HG02798 (cell line): Measurements from ENCODE around the gene OR12D3.
"Not testable (repeated sequence)": the region's sequence is repeated elsewhere in the genome, so short reads cannot be mapped to it uniquely, and the experiment has no call there.

Source experiments
- ATAC-seq: cut with Tn5 transposase; IDR thresholded peaks from one replicate; pipeline ENCODE4 v1.9.1; 2021; ENCODE audit warnings: mild to moderate bottlenecking; ENCODE audit not compliant: unreplicated experiment, poor library complexity

The OR12D3 gene, protein sequence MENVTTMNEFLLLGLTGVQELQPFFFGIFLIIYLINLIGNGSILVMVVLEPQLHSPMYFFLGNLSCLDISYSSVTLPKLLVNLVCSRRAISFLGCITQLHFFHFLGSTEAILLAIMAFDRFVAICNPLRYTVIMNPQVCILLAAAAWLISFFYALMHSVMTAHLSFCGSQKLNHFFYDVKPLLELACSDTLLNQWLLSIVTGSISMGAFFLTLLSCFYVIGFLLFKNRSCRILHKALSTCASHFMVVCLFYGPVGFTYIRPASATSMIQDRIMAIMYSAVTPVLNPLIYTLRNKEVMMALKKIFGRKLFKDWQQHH

DNA sequence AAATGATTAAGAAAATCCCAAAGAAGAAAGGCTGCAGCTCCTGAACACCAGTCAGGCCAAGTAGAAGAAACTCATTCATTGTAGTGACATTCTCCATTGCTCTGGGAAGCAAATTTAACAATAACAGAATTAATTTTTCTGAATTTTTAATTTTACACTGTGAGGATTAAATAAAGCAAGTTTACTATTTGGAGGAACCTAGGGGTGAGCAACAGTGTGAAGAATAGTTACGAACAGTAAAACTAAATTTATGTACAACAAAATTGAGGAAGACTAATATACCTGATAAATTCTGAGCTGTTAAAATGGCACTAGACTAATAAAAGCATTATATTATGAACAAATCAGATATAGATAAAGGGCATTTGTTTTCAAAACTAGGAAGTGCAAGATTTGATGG is at the start of gene OR12D3:
TSS of gene OR12D3 (minus strand) at position 101 of the 400 bp plus-strand sequence. CDS start at position 97, 4 bp downstream.
- ATAC-seq, result no peak

DNA sequence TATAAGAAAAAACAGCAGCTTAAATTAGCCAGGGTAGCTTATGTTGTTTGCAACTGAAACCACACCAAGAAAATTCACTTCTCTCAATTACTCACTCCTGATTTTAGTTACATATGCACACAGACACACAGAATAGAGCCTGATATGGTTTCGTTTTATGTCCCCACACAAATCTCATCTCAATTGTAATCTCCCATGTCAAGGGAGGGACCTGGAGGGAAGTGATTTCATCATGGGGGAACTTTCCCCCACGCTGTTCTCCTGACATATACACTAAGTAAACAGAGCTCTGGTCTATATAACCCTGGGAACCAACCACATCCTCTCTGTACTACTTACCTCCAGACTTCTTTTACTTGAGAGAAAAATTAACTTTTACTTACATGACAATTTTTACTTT is 49.5 kb upstream of the OR12D3 start:
- ATAC-seq, result no peak

DNA sequence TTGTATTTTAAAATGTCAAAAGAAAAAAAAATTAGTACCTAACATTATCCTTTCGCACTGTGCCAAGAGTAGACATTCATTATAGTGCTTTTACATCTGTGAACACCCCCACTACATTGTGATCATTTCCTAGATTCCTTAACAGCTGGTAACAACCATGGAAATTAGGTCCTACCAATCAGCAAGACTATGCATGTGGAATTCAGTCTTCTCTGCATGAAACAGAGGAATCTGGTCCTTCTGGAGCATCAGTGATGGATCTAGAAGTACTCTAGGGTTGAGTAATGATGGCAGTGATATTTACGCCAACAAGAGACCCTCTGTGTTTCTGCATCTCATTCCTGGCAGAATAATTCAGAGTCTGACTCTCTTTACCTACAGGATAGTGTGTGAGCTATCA is 49.1 kb upstream of the OR12D3 start:
- no peak for ATAC-seq

- ATAC-seq, result no peak
Measured at GRCh38 chr6:29419516-29419915, 44.4 kb upstream of the OR12D3 start.

GRCh38 chr6:29414588-29414987 is 39.5 kb upstream of the OR12D3 start, which contains the start of gene OR12D1:
TSS of gene OR12D1 (plus strand) at chr6:29414928.
- ATAC-seq, result no peak

- ATAC-seq, result no peak
Measured at GRCh38 chr6:29403801-29404200, 28.7 kb upstream of the OR12D3 start.

GRCh38 chr6:29399525-29399924 is 24.4 kb upstream of the OR12D3 start:
- ATAC-seq, result no peak

DNA sequence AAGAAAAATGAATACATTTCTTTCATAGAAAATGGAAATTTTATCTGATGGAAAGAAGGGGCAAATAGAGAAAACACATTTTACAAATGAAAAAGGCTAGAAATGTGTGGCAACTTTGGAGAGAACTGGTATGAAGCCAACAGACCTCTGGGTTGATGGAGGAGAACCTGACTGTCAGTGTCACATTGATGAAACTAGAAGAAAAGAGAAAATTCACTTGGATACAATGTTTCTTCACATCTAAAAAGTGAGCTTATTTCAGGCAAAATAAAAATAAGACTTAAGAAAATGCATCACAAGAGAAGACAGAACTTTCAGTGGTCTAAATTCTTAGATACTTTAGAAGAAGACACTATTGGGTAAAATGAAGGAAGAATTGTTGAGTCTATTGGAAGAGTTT is 20.2 kb upstream of the OR12D3 start, which contains the start of gene OR12D2:
TSS of gene OR12D2 (plus strand) at position 301 of the 400 bp plus-strand sequence. CDS start 1,069 bp downstream, outside the sequence.
- no peak for ATAC-seq

GRCh38 chr6:29388533-29388932 is 13.4 kb upstream of the OR12D3 start:
- ATAC-seq, result no peak

DNA sequence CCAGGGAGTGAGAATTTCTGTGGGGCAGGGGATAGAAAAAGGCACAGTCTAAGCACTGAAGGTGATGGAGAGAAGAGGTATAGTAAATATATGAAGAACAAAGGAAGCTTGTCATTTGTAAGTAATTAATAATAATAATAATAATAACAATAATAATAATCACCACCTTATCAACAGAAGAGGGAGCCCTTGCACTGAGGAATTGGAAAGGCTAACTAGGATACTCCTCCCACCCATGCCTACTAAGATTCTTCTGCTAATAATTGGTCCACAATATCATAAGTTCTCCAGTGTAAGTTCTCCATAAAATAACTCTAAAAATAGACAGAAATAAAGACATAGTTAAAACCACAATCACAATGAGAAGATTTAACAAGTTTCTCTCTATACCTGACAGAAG is 912 bp upstream of the OR12D3 start:
- no peak for ATAC-seq

GRCh38 chr6:29368765-29369164 is 6.3 kb downstream of the OR12D3 start, which contains the start of gene OR5V1:
TSS of gene OR5V1 (minus strand) at chr6:29368865. CDS start at chr6:29356195, 12,670 bp downstream.
- ATAC-seq, result no peak

- ATAC-seq, result no peak
Measured at GRCh38 chr6:29355603-29356002, 19.5 kb downstream of the OR12D3 start.

DNA sequence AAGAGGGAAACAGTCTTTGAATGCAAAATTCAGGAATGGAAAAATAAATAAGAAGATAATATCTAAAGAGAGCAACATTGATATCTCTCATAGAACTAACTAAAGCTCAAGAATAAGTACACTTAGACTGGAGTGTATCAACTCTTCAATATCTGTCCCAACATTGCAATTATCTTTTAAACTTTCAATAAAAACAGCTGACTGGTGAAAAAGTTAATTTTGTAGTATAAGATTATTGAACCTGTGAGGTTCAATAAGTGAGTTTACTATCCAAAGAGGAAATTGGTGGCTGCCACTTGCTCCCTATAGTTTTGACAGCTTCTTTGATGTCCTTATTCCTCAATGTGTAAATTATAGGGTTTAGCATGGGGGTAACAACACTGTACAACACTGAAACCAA is 20.1 kb downstream of the OR12D3 start:
- no peak for ATAC-seq

- ATAC-seq, result not testable (repeated sequence)
Measured at GRCh38 chr6:29349348-29349747, 25.7 kb downstream of the OR12D3 start.

DNA sequence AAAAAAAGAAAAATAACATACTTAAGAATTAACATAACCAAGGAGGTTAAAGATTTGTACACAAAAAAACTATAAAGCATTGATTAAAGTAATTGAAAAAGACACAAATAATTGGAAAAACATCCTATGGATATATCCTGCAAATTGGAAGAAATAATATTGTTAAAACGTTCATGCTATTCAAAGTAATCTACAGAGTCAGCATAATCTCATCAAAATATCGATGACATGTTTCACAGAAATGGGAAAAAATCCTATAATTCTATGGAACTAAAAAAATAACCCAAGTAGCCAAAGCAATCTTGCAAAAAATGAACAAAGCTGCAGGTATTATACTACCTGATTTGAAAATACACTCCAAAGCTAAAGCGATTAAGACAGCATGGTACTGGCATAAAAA is 29.7 kb downstream of the OR12D3 start:
- ATAC-seq, result no peak

DNA sequence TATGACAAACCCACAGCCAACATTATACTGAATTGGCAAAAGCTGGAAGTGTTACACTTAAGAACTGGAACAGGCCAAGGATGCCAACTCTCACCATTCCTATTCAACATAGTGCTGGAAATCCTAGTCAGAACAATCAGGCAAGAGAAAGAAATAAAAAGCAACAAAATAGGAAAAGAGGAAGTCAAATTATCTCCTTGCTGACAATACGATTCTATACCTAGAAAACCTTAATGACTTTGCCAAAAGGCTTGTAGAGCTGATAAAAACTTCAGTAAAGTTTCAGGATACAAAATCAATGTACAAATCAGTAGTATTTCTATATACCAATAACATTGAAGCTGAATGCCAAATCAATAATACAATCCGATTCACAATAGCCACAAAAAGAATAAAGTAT is 38.8 kb downstream of the OR12D3 start:
- ATAC-seq, result no peak

GRCh38 chr6:29332676-29333075 is 42.4 kb downstream of the OR12D3 start:
- ATAC-seq, result no peak

- no peak for ATAC-seq
Measured at GRCh38 chr6:29325777-29326176, 49.3 kb downstream of the OR12D3 start.
